ENCODE measurements around the gene ARHGAP6. TPM values are rescaled to one million over a fixed set of nuclear protein-coding genes. Genes with fewer than 3 reads are reported as not detected.
"Not testable (repeated sequence)": the region's sequence is repeated elsewhere in the genome, so short reads cannot be mapped to it uniquely, and the experiment has no call there.

ARHGAP6 gene
- total RNA-seq, 1 donor from 2014 or later, result not detected

- intact Hi-C loops (cut with micrococcal nuclease), result no loop called here
Observed at GRCh38 chrX:11254417-11255109, 411.2 kb downstream of the ARHGAP6 start.

DNA sequence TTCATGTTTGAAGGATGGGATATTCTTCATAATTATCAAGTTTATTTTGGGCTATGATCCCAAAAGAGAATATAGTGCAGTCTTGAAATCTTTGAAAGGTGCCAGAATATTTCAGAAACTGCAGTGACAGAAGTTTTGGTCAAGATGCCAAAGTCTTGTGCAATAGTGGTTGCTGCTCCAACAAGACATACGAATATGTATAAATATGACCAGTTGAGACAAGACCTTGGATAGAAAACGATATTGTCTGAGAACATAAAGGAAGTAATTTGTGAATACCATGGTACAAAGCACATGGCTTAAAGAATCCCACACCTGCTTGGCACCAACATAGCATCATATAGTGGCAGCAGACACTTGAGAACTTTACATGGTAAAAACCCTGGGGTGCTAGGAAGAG lies 421.1 kb downstream of the ARHGAP6 start:
- intact Hi-C loops (cut with micrococcal nuclease), result no loop called here

GRCh38 chrX:11242704-11243103 lies 423.0 kb downstream of the ARHGAP6 start:
- intact Hi-C loops (cut with micrococcal nuclease), result no loop called here

DNA sequence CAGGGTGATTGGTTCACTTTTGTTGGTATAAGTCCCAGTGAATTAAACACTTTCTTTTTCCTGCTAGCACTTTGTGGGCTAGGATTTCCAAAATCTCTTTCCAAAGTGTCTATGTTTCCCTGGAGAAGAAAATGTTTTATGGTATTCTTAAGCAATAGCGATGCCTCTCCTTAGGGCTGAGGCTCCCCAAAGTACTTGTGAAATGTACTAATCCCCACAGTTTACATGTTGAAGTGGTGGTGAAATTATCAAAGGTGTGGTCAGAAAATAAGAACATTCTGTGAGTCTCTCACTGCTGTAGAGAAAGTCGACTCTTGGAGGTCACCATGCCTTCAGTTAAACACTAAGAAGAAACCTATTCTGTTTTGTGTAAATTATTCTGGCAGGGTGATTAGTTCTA lies 424.0 kb downstream of the ARHGAP6 start:
- intact Hi-C loops (cut with micrococcal nuclease), result no loop called here

DNA sequence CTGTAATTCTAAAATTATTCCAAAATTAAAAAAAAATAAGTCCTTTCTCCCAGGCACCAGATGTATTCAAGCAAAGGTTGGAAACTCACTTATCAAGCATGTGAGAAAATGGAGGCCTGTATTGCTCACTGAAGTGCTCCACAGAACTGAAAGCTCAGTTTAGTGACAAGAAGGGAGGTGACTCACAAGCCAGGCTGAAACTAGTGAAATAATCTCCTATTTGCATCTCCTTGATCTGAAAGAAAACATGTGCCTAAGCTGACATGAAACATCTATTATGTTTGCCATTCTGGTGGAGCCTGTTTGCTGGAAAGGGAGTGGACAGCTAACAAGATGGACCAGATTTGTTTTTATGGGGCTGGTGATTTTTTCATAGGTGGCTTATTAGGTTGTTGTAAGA lies 426.5 kb downstream of the ARHGAP6 start:
- intact Hi-C loops (cut with micrococcal nuclease), result no loop called here

GRCh38 chrX:11235377-11235776 lies 430.3 kb downstream of the ARHGAP6 start:
- intact Hi-C loops (cut with micrococcal nuclease), result not testable (repeated sequence)

DNA sequence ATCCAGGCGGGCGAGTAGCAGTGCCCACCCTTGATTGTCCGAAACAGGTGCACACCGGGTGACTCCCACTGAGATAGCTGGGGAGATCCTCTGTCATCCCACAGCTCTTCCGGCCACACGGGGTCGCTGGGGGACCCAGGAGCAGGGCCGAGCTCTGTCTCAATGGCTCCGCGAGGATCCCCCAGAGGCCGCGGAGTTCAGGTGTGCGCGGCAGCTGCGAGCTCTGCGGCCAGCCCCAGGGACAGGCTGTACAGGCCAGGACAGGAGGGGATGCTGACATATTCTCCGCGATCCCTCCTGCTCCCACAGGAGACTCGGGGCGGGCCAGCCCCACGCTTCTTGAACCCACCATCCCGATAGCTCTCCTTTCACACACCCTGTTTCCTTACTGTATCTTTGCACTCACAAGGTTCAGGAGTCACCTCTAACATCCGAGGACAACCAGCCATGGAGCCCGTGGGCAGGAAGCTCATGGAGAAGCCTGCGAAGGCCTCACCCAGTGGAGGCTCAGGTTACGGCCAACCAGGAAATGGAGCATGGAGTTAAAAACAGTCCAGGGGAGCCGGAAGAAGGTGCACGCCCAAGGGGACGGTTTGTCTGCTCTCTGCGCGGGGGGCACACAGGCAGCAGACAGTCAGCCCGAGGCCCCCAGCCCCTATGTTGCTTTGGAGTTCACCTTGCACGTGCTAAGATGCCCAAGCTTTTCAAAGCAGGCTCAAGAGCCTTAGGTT lies 450.4 kb downstream of the ARHGAP6 start:
- intact Hi-C loops (cut with micrococcal nuclease), result no loop called here

DNA sequence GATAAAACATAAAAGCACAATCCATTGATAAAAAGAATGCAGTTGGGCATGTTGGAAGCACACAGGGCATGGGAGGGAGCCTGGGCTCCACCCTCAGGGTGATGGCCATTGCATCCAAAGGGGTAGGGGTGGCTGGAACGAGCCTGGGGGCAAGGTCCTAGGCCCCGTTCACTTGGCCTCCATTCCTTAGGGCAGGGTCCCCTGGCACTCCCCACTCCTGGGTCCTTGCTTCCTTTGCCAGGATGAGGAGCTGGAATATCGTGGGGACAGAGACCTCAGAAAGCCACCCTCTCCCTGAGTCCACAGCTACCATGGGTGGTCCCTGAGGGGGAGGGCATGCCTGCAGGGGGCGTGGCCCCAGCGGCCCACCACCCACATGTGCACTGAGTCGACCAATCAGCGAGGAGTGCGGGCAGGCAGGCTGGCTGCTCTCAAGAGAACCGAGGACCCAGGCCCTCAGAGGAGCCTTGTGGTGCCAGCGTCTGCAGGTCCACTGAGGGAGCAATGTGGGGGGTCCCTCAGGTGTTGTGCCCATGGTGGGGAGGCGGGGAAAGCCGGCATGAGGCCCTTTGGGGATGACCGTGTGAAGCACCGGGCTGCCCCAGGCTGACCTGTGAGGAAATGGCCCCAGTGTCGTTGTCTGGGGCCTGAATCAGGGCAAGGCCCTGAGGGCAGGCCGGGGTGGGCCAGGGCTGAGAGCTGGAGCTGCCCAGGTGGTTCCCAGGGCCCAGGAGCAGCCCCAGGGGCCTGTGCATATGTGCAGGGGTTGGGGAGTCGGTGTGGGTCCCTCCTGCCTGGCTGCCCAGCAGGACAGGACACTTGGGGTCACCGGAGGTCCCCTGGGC lies 451.2 kb downstream of the ARHGAP6 start:
- intact Hi-C loops (cut with micrococcal nuclease), result no loop called here

GRCh38 chrX:11212741-11213140 lies 453.0 kb downstream of the ARHGAP6 start:
- intact Hi-C loops (cut with micrococcal nuclease), result no loop called here

DNA sequence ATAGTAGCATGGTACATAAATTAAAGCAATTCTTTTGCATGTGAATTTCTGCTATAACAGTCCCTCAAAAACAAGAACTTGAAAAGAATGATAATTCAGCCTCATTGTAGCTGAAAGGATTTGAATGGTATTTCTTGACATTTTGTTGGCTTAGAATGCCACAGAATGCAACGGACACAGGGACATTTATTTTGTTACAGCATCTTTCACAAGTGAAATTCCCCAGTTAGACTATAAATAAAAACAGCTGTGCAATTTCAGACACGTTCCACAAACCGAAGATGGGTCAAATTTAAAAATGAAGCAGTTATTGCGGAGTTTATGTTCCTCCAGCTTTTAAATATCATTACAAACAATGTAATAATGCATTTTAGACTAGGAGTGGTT lies 455.3 kb downstream of the ARHGAP6 start:
- intact Hi-C loops (cut with micrococcal nuclease), result no loop called here

DNA sequence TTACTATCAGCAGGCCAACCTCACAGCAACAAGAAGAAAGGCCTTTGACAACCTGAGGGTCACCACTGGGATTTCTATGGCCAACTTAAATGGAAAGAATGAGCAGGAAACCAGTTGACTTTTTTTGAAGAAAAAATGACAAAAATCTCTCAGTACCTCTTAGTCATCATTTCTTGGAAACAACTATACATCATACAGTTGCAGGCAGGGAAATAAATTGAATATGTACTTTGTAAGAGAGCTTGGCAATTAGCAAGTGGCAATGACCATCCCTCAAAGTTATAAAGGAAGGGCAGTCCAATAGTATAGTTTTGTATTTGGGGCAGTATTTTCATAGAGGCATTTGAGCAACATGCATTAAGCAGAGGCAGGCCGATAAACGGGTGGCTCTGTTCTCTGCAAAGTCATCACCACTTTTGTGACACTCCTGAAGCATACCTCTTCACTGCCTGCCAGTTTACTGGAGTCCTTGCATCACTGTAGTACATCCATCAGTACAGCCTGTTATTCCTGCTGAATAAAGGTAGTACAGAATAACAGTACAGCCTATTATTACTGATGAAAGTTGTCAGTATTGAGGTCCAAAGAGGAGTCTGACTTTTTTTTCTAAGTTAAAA lies 455.8 kb downstream of the ARHGAP6 start:
- intact Hi-C loops (cut with micrococcal nuclease), result no loop called here

GRCh38 chrX:11206716-11207115 lies 459.0 kb downstream of the ARHGAP6 start:
- intact Hi-C loops (cut with micrococcal nuclease), result no loop called here

- intact Hi-C loops (cut with micrococcal nuclease), result no loop called here
Observed at GRCh38 chrX:11205796-11206195, 459.9 kb downstream of the ARHGAP6 start.

GRCh38 chrX:11197671-11198070 lies 468.0 kb downstream of the ARHGAP6 start:
- intact Hi-C loops (cut with micrococcal nuclease), result no loop called here

- intact Hi-C loops (cut with micrococcal nuclease), result no loop called here
Observed at GRCh38 chrX:11196476-11196875, 469.2 kb downstream of the ARHGAP6 start.

DNA sequence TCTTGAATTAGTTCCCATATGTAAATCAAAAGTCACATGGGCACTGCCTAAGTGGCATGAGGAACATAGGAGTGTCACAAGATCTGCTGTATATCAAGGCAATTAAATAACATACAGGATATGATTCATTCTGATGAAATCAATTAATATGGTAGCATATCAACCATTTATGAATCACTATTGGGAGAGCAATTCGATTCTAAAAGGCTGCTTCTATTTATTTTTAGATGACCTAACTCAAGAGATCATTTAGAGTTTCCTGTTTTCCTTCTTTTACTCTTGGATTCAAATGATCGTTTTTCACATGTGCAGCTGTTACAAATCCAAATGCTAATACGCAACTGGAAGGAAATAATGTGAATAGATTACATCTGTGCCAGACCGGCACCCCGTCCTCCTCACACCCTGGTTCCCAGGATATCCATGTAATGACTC lies 472.7 kb downstream of the ARHGAP6 start:
- intact Hi-C loops (cut with micrococcal nuclease), result no loop called here

- intact Hi-C loops (cut with micrococcal nuclease), result no loop called here
Observed at GRCh38 chrX:11190745-11191510, 474.8 kb downstream of the ARHGAP6 start.

- intact Hi-C loops (cut with micrococcal nuclease), result no loop called here
Observed at GRCh38 chrX:11189097-11189496, 476.6 kb downstream of the ARHGAP6 start.

GRCh38 chrX:11188664-11189063 lies 477.1 kb downstream of the ARHGAP6 start:
- intact Hi-C loops (cut with micrococcal nuclease), result no loop called here

GRCh38 chrX:11187001-11187400 lies 478.7 kb downstream of the ARHGAP6 start:
- intact Hi-C loops (cut with micrococcal nuclease), result no loop called here

DNA sequence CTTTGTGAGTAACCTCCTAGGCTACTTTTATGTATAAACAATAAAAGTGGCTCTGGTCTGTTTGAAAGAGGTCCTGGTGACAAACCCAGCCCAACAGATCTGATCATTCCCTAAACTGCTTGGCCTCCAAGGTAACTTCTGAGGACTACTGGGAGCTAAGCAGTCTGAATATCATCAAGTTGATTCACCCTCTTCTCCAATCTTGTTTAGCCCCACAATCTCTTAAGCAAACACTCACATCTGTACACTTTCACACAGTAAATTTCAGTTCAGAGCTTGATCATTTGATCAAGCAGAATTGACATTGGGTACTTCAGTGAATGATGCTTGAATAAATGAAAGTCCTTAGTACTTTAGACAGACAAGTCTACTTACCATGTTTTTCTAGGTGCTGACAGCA lies 479.9 kb downstream of the ARHGAP6 start:
- intact Hi-C loops (cut with micrococcal nuclease), result no loop called here
